GM12878 (cell line): ENCODE data around the gene KCNN3. TPM values are rescaled to one million over a fixed set of nuclear protein-coding genes. Genes with fewer than 3 reads are reported as not detected.
A peak's percentile ranks its signal among the peaks of the same experiment; 100 is the strongest.

Experiments
- ATF3 ChIP-seq: IDR thresholded peaks from 2 replicates; pipeline ENCODE4 v1.6.1; 2011; ENCODE audit warnings: low read depth, mild to moderate bottlenecking, low read length, moderate library complexity, borderline replicate concordance; ENCODE audit errors: extremely low read depth
- BCL3 ChIP-seq: IDR thresholded peaks from 2 replicates; pipeline ENCODE4 v1.6.1; 2011; ENCODE audit warnings: borderline replicate concordance, low read depth, mild to moderate bottlenecking, moderate library complexity, low read length; ENCODE audit not compliant: insufficient read depth, poor library complexity, severe bottlenecking
- EGR1 ChIP-seq, 2 experiments: IDR thresholded peaks; 1 replicate in 1 of 2; 2 replicates in 1 of 2; pipeline ENCODE4 v1.6.1; 2011 to 2012; ENCODE audit warnings: low read depth in 2 of 2, low read length in 2 of 2, borderline replicate concordance in 1 of 2, mild to moderate bottlenecking in 1 of 2, moderate library complexity in 1 of 2
- FOXM1 ChIP-seq: IDR thresholded peaks from 2 replicates; pipeline ENCODE4 v1.6.1; 2012; ENCODE audit warnings: low read depth, mild to moderate bottlenecking, inconsistent platforms, low read length, moderate library complexity
- HDGF ChIP-seq: fragments of 450-650 bp; IDR thresholded peaks from 2 replicates; pipeline ENCODE4 v1.6.1; 2016; ENCODE audit warnings: antibody characterized with exemption
- KAT2A ChIP-seq: conservative IDR thresholded peaks from 2 replicates; pipeline ENCODE4 v1.6.1; 2011; ENCODE audit warnings: low read depth, low read length; ENCODE audit not compliant: control insufficient read depth
- KLF5 ChIP-seq: fragments of 450-650 bp; IDR thresholded peaks from 2 replicates; pipeline ENCODE4 v1.6.1; 2014; ENCODE audit warnings: mild to moderate bottlenecking; ENCODE audit not compliant: partially characterized antibody
- MYC ChIP-seq: IDR thresholded peaks from 2 replicates; pipeline ENCODE4 v1.6.1; 2011; ENCODE audit warnings: mild to moderate bottlenecking, low read length, moderate library complexity, inconsistent platforms; ENCODE audit not compliant: insufficient read depth, insufficient replicate concordance, insufficient read length, severe bottlenecking
- NR2C2 ChIP-seq: IDR thresholded peaks from 2 replicates; pipeline ENCODE4 v1.6.1; 2011; ENCODE audit warnings: borderline replicate concordance, low read depth; ENCODE audit not compliant: control insufficient read depth, insufficient read length
- NR2F1 ChIP-seq: fragments of 450-650 bp; conservative IDR thresholded peaks from 2 replicates; pipeline ENCODE4 v1.6.1; 2017; ENCODE audit warnings: mild to moderate bottlenecking
- PKNOX1 ChIP-seq: fragments of 450-650 bp; IDR thresholded peaks from 2 replicates; pipeline ENCODE4 v1.6.1; 2016; ENCODE audit warnings: mild to moderate bottlenecking
- RAD51 ChIP-seq: fragments of 450-650 bp; IDR thresholded peaks from 2 replicates; pipeline ENCODE4 v1.6.1; 2016; ENCODE audit warnings: moderate library complexity, mild to moderate bottlenecking, inconsistent platforms
- RELB ChIP-seq: fragments of 450-650 bp; IDR thresholded peaks from 2 replicates; pipeline ENCODE4 v1.6.1; 2017; ENCODE audit warnings: low read depth, mild to moderate bottlenecking, moderate library complexity
- RUNX3 ChIP-seq: IDR thresholded peaks from 2 replicates; pipeline ENCODE4 v1.6.1; 2012; ENCODE audit warnings: low read length, inconsistent platforms
- SMARCA5 ChIP-seq: fragments of 450-650 bp; IDR thresholded peaks from 2 replicates; pipeline ENCODE4 v1.6.1; 2017; ENCODE audit warnings: mild to moderate bottlenecking
- SREBF1 ChIP-seq: IDR thresholded peaks from 2 replicates; pipeline ENCODE4 v1.6.1; 2012; ENCODE audit warnings: mild to moderate bottlenecking, low read length
- USF1 ChIP-seq: IDR thresholded peaks from 2 replicates; pipeline ENCODE4 v1.6.1; 2011; ENCODE audit warnings: borderline replicate concordance, low read depth, mild to moderate bottlenecking, moderate library complexity, mixed read lengths, low read length; ENCODE audit not compliant: insufficient read depth; ENCODE audit errors: extremely low read length
- ZNF687 ChIP-seq: fragments of 450-650 bp; IDR thresholded peaks from 2 replicates; pipeline ENCODE4 v1.6.1; 2017; ENCODE audit warnings: mild to moderate bottlenecking, moderate library complexity
- polyA plus RNA-seq, 11 experiments: library from polyadenylated mRNA; depleted of rRNA in 4 of 11; unstranded in 6 of 11; stranded (reverse) in 5 of 11; fragments of >200 nt; fragmentation: Nextera tagmentation in 4 of 11; fragmentation: Illumina TruSeq in 1 of 11; extraction: Ambion mirVana in 4 of 11; extraction: Trizol in 1 of 11; gene quantifications; 1 replicate in 1 of 11; 2 replicates in 10 of 11; pipeline versions ENCODE4 v1.2.1 to v1.2.3, GENCODE V29; 2011 to 2016; ENCODE audit warnings: inconsistent platforms in 2 of 11, missing spikeins in 2 of 11, low read depth in 1 of 11
- total RNA-seq, 4 experiments: library from RNA; depleted of rRNA in 3 of 4; stranded (reverse); fragments of >200 nt in 3 of 4; fragmentation: Illumina TruSeq in 1 of 4; extraction: Trizol in 1 of 4; gene quantifications; 2 replicates each; pipeline versions ENCODE4 v1.2.1 to v1.2.3, GENCODE V29; 2013 to 2021

The KCNN3 gene
- total and polyA plus RNA-seq, 10 of the 15 experiments (the other 5 are each of a cell fraction or from before 2014, with no cell fraction given), result 3.5 to 26.4 (median 14.9) TPM

- TF ChIP-seq KAT2A (no peak), BCL3 (peak; percentile 24), HDGF (peak; percentile 49; the same call in 1 of the 2 replicates), EGR1 (IDR thresholded peaks at IDR 0.05; ENCODE audit: borderline replicate concordance in 1 of 2, low read depth in 2 of 2, low read length in 2 of 2) (peak in 1 of 2 experiments; percentile 38; a peak in 1 of 3 replicates), SMARCA5 (no peak), RAD51 (peak; percentile 87), SREBF1 (no peak), NR2C2 (no peak), MYC (peak; percentile 28), FOXM1 (peak; percentile 72; the same call in 1 of the 2 replicates), NR2F1 (peak; percentile 45; the same call in 1 of the 2 replicates), RELB (0 out of 2 replicates have a peak, but pooled peaks have one; percentile 10), ATF3 (peak; percentile 70; the same call in 1 of the 2 replicates), ZNF687 (peak; percentile 53; the same call in 1 of the 2 replicates), PKNOX1 (peak; percentile 82), RUNX3 (peak; percentile 56; the same call in 1 of the 2 replicates), KLF5 (no peak), USF1 (peak; percentile 92)
Observed at GRCh38 chr1:154837672-154838171, 32.4 kb downstream of the KCNN3 start (continued).
